ENCODE data around the gene RAMP1.

Gene RAMP1

GRCh38 chr2:237929979-237930378, 70.6 kb downstream of the RAMP1 start:
- no peak for DNase-seq (ENCODE audit: low read depth)
- TF ChIP-seq CTCF (conservative IDR thresholded peaks at IDR 0.05; ENCODE audit: low read depth, low read length) = no peak

GRCh38 chr2:237931205-237931721, 71.8 kb downstream of the RAMP1 start:
- no peak for TF ChIP-seq CTCF (conservative IDR thresholded peaks at IDR 0.05; ENCODE audit: low read depth, low read length)
- no peak overlapping the region for H3K4me3 ChIP-seq (ENCODE audit: low read length)
- no peak for DNase-seq (ENCODE audit: low read depth)

More at GRCh38 chr2:237929979-237930378, 70.6 kb downstream of the RAMP1 start:
- H3K4me3 ChIP-seq (ENCODE audit: low read length) = no peak overlapping the region

- no peak overlapping the region for H3K4me3 ChIP-seq (ENCODE audit: low read length)
- no peak for TF ChIP-seq CTCF (conservative IDR thresholded peaks at IDR 0.05; ENCODE audit: low read depth, low read length)
- peak; percentile 3 for DNase-seq (ENCODE audit: low read depth)
These were observed 73.3 kb downstream of the RAMP1 start for GRCh38 chr2:237932731-237933131.

- DNase-seq (ENCODE audit: low read depth) = no peak
- H3K4me3 ChIP-seq (ENCODE audit: low read length) = no peak overlapping the region
- no peak for TF ChIP-seq CTCF (conservative IDR thresholded peaks at IDR 0.05; ENCODE audit: low read depth, low read length)
These were observed 74.8 kb downstream of the RAMP1 start for GRCh38 chr2:237934186-237934585.

- TF ChIP-seq CTCF (conservative IDR thresholded peaks at IDR 0.05; ENCODE audit: low read depth, low read length) = no peak
- DNase-seq (ENCODE audit: low read depth) = no peak
- no peak overlapping the region for H3K4me3 ChIP-seq (ENCODE audit: low read length)
These were observed 76.5 kb downstream of the RAMP1 start for GRCh38 chr2:237935740-237936452.

GRCh38 chr2:237939251-237939650, 79.8 kb downstream of the RAMP1 start:
- DNase-seq (ENCODE audit: low read depth) = no peak
- no peak for TF ChIP-seq CTCF (conservative IDR thresholded peaks at IDR 0.05; ENCODE audit: low read depth, low read length)
- H3K4me3 ChIP-seq (ENCODE audit: low read length) = no peak overlapping the region

GRCh38 chr2:237940828-237941227, 81.4 kb downstream of the RAMP1 start:
- TF ChIP-seq CTCF (conservative IDR thresholded peaks at IDR 0.05; ENCODE audit: low read depth, low read length) = no peak
- no peak overlapping the region for H3K4me3 ChIP-seq (ENCODE audit: low read length)
- no peak for DNase-seq (ENCODE audit: low read depth)

Measured in retinal pigment epithelial cell (primary cell).